Stimulated activated naive CD8-positive, alpha-beta T cell treated with anti-CD3 and anti-CD28 coated beads, Interleukin-15, amount 100 ng/mL, for 72 hours (primary cell): ENCODE results near the gene CAPN15.
"Not testable (repeated sequence)": the region's sequence is repeated elsewhere in the genome, so short reads cannot be mapped to it uniquely, and the experiment has no call there.

Source experiments
- ATAC-seq: fragments of 150-1000 bp; cut with Tn5 transposase; 2 replicates; pipeline ENCODE4 v1.10.0; 2021; ENCODE audit warnings: mild to moderate bottlenecking, moderate library complexity
- DNase-seq, 2 donors: peaks; one replicate each; pipeline ENCODE4 v3.0.0; 2021 to 2022
- H3K27ac Mint-ChIP-seq, 2 donors: one replicate each; pipeline ENCODE4 v1.8.0; 2022; ENCODE audit warnings: mild to moderate bottlenecking in 2 of 2, mixed read lengths in 2 of 2, moderate library complexity in 2 of 2
- H3K27me3 Mint-ChIP-seq: one replicate; pipeline ENCODE4 v1.8.0; 2022; ENCODE audit warnings: mixed read lengths
- H3K4me1 Mint-ChIP-seq: one replicate; pipeline ENCODE4 v1.8.0; 2022; ENCODE audit warnings: mild to moderate bottlenecking, mixed read lengths
- H3K4me3 Mint-ChIP-seq, 2 donors: one replicate each; pipeline ENCODE4 v1.8.0; 2022; ENCODE audit warnings: mild to moderate bottlenecking in 2 of 2, mixed read lengths in 2 of 2, moderate library complexity in 1 of 2
- H3K9me3 Mint-ChIP-seq, 2 donors: one replicate each; pipeline ENCODE4 v1.8.0; 2022; ENCODE audit warnings: mixed read lengths in 2 of 2

Gene CAPN15

DNA sequence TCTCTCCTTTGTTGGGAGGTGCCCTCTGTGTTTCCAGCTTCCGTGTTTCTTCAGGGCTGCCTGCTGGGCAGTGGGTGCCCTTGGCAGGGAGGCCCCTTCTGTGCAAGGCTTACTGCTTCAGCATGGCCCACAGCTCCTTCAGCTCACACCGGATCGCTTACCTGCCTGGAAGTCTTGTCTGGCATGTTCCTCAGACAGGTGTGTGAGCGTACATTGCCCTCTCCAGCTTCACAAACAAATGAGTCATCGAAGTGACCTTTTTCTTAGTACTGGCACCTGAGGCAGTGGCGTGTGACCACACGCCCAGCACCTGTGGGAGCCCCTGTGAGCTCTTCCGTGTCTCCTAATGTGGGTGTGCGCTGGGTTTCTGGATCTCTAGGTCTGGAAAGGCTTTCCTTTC, 65.9 kb downstream of the CAPN15 start:
- Mint-ChIP-seq H3K4me1 (peaks cover 57% of the 10 kb centered on the region), H3K27ac (no peak overlapping the region), H3K27me3 (no peaks in the 10 kb centered on the region), H3K4me3 (no peak overlapping the region), H3K9me3 (no peaks in the 10 kb centered on the region)
- DNase-seq (no peak), ATAC-seq (no peak)

DNA sequence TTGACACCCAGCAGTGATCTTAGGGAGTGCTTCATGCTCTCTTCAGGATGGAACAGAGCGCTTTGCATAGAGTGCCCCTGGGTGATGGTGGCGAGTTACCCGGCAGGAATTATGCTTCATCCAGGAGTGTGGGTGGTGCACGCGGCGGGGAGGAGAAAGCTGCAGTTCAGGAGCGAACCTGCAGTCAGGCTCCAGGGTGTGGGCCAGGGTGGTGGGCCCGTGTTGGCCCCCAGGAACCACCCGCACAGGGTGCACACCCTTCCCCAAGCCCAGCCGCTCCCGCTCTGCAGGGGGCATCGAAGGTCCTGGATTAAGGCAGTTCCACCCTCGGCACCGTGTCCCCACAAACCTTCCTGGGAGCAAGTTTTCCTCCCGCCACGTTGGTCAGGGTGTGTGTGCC, 66.3 kb downstream of the CAPN15 start:
- Mint-ChIP-seq H3K4me1 (peaks cover 57% of the 10 kb centered on the region), H3K27me3 (no peaks in the 10 kb centered on the region), H3K4me3 (no peak overlapping the region), H3K9me3 (no peaks in the 10 kb centered on the region), H3K27ac (no peak overlapping the region)
- no peak for ATAC-seq
- no peak for DNase-seq

DNA sequence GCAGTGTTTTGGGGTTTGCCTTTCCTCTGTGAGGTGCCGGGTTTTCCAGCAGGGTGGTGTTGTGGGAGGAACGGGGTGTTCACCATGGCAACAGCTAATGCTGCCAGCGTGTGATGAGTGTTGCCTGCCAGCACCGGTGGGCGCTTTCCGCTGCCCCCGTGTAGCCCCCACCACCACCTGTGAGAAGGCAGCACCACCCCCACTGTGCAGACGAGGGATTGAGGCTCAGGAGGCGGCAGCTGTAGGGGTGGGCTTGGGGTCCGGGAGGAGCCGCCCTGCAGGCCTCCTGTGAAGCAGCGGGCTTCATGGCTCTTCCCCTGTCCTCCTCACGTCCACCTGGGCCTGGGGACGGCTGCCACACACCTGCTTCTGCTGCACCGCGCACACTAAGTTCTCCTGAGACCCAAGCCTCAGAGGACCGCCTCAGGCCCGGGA, 67.6 kb downstream of the CAPN15 start:
- no peak for DNase-seq
- Mint-ChIP-seq H3K4me1 (peaks cover 57% of the 10 kb centered on the region), H3K27me3 (no peaks in the 10 kb centered on the region), H3K4me3 (peak overlapping the region in 1 of 2 donors; percentile 31), H3K27ac (no peak overlapping the region), H3K9me3 (no peaks in the 10 kb centered on the region)
- no peak for ATAC-seq

DNA sequence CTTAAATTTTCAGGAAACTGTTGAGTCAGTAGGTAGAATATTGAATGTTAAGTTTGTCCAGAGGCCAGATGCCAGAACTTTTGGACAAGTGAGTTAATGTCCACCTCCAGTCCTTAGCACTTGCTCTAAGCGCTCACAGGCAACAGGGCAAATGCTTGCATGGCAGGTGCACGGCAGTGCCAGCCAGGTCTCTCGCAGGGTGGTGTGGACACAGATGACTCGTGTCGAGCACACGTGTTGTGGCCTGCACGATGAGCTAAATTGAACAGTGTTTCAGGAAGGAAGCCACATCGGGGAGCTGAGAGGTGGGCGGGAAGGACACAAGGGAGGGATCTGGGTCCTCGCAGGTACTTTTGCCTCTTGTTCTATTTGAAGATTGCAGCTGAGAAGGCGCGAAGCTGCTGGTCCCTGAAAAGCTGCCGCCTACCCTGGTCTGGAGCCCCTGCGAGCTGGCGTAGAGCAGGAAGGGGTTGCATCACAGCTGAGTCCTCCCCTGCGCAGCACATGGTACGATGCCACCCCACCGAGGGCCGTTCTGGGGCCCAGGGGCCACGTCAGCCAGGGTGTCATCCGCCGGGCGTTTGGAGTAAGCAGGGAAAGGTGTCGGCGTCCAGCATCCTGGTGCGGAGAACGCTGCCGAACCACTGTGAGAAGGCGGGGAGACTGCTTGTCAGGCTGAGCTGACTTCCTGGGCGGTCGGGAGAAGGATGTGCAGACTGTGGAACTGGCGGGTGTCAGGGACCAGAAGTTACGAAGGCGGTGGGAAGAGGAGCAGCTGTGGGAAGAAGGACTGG, 68.6 kb downstream of the CAPN15 start:
- Mint-ChIP-seq H3K27me3 (no peaks in the 10 kb centered on the region), H3K27ac (no peak overlapping the region), H3K9me3 (no peaks in the 10 kb centered on the region), H3K4me1 (peaks cover 53% of the 10 kb centered on the region), H3K4me3 (no peak overlapping the region)
- DNase-seq (no peak), ATAC-seq (no peak)

DNA sequence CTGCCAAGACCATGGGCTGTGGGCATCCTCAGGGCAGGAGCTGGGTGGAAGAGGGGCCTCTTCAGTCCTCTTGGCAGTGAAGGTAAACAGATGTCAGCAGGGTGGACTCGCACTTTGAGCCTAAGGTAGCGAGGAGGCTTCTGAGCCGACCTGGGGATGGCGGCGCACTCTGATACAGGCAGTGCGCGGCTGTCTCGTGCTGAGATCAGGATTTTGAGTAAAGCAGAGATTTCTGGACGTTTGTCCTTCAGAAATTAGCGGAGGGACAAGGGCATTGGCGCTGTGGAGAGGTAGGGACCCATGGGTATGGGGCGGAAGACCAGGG, 69.2 kb downstream of the CAPN15 start:
- Mint-ChIP-seq H3K4me3 (no peak overlapping the region), H3K4me1 (peaks cover 48% of the 10 kb centered on the region), H3K27me3 (no peaks in the 10 kb centered on the region), H3K27ac (no peak overlapping the region), H3K9me3 (no peaks in the 10 kb centered on the region)
- DNase-seq = no peak
- ATAC-seq = no peak

DNA sequence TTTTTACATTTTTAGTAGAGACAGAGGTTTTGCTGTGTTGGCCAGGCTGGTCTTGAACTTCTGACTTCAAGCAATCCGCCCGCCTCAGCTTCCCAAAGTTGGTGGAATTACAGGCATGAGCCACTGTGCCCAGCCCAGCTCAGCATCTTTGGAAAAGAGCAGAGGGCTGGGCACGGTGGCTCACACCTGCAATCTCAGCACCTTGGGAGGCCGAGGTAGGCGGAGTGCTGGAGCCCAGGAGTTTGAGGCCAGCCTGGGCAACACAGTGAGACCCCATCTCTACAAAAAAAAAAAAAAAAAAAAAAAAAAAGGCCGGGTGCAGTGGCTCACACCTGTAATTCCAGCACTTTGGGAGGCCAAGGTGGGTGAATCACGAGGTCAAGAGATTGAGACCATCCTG, 70.1 kb downstream of the CAPN15 start:
- not testable (repeated sequence) for H3K27me3 Mint-ChIP-seq, DNase-seq, ATAC-seq, H3K9me3 Mint-ChIP-seq, H3K4me3 Mint-ChIP-seq, H3K27ac Mint-ChIP-seq
- H3K4me1 Mint-ChIP-seq = peaks cover 41% of the 10 kb centered on the region

DNA sequence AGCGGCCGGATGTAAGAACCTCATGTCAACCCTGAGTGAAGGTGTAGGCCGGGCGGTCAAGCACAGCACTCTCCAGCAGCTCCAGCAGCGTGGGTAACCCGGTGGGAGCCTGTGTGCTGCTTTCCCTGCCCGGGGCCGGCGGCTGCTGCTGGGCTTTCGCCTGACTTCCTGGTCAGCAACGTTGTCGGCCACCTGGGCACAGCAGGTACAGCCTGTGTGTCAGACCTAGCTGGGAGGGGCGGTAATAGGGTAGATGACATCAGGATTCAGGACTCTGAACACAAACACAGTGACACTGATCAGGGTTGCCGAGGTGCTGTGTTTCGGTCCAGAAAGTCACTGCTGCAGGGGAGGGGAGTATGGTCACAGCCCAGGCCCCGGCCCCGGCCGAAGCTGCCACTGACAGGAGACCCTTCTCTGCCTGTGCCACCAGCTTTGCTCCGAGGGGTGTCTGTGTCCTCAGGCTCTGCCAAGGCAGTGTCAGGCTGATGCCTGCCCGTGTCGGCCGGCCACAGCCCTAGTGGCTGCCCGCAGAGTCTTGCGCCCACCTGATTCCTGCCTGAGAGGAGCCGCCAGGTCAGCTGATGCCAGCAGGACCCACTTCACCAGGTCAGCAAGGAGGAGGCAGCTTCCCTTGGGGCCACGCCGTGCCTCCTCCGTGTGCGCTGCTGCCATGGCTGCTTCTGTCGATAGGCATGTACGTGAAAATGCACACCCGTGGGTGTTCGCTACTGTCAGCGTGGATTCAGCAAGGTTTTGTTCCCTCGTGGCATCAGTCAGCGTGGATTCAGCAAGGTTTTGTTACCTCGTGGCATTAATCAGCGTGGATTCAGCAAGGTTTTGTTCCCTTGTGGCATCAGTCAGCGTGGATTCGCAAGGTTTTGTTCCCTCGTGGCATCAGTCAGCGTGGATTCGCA, 71.6 kb downstream of the CAPN15 start:
- Mint-ChIP-seq H3K4me1 (peaks cover 39% of the 10 kb centered on the region), H3K27ac (no peak overlapping the region), H3K27me3 (no peaks in the 10 kb centered on the region), H3K9me3 (no peaks in the 10 kb centered on the region), H3K4me3 (no peak overlapping the region)
- ATAC-seq (no peak), DNase-seq (no peak)

DNA sequence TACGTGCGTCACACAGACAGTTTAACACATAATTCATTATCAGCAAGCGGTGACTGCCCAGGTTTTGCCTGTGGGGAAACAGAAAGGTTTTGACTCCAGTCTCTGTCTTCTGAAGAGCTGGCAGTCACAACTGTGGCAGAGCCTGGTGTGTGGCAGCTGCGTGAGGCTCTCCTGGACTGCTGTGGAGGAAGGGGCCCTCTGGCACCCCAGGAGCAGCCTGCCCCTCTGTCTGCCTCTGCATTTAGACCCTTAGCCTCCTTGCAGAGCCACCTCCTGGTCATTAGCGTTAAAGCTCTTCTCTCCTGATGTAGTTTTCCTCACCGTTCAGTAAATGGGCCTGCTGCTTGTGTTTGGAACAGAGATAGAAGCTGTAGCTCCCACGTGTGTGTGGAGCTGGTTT, 73.3 kb downstream of the CAPN15 start:
- DNase-seq (no peak), ATAC-seq (no peak)
- Mint-ChIP-seq H3K4me3 (peak overlapping the region in 1 of 2 donors; percentile 29), H3K27me3 (no peaks in the 10 kb centered on the region), H3K4me1 (peaks cover 24% of the 10 kb centered on the region), H3K27ac (no peak overlapping the region), H3K9me3 (no peaks in the 10 kb centered on the region)

DNA sequence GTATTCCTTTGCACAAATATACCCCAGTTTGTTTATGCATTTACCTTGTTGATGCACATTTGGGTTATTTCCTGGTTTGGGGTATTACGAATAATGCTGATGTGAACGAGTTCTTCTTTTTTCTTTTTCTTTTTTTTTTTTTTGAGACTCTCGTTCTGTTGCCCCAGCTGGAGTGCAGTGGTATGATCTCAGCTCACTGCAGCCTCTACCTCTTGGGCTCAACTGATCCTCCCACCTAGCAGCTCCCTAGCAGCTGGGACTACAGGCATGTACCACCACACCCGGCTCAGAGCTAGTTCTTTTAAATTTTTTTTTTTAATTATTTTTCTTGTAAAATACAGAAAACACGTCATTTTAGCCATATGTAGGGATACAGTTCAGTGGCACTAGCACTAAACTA, 76.4 kb downstream of the CAPN15 start:
- no peaks in the 10 kb centered on the region for H3K9me3 Mint-ChIP-seq
- DNase-seq (no peak), ATAC-seq (no peak)
- H3K27me3 Mint-ChIP-seq = no peaks in the 10 kb centered on the region
- H3K4me3 Mint-ChIP-seq = peak overlapping the region in 1 of 2 donors; percentile 10
- no peak overlapping the region for H3K27ac Mint-ChIP-seq
- peaks cover 34% of the 10 kb centered on the region for H3K4me1 Mint-ChIP-seq
